Middle frontal gyrus (tissue), 1 donor: ENCODE data around the gene WDR31.
A peak's percentile ranks its signal among the peaks of the same experiment; 100 is the strongest.
"Not testable (repeated sequence)": the region's sequence is repeated elsewhere in the genome, so short reads cannot be mapped to it uniquely, and the experiment has no call there.

ENCODE experiments used
- DNase-seq: peaks from one replicate; pipeline ENCODE4 v3.0.0-alpha.2; 2015; ENCODE audit warnings: low spot score; ENCODE audit errors: extremely low spot score

The WDR31 gene

DNA sequence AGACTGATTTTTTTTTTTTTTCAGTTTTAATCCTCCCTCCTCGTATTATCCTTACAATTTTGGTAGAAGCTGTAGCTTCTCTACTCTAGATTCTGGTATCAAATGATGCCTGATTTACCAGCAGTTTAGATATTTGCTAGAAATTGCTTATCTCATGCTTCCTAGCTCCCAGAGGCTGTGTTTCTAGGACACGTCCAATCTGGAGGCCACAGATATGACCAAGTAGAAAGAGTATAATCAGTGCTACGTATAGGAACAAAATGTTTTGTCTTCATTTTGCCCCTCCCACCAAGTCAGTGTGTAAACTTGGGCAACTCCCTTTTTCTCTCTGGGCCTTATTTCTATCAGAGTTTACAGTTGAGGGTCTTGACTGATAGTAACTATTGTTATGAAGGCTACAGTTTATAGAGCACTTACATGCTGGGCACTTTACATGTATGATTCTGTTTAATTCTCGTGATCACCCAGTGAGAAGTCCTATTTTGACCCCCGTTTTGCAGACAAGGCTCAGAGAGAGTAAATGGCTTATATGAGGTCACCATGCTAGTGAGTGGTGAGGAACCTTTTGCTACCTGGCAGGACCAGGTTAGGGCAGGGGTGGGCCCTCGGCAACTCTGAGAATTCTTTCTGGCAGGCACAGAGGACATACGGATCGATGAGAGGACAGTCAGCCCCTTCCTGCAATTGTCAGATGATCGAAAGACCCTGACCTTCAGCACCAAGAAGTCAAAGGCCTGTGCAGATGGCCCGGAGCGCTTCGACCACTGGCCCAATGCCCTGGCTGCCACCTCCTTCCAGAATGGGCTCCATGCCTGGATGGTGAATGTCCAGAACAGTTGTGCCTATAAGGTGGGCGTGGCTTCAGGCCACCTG, 29.1 kb upstream of the WDR31 start:
- DNase-seq = no peak

DNA sequence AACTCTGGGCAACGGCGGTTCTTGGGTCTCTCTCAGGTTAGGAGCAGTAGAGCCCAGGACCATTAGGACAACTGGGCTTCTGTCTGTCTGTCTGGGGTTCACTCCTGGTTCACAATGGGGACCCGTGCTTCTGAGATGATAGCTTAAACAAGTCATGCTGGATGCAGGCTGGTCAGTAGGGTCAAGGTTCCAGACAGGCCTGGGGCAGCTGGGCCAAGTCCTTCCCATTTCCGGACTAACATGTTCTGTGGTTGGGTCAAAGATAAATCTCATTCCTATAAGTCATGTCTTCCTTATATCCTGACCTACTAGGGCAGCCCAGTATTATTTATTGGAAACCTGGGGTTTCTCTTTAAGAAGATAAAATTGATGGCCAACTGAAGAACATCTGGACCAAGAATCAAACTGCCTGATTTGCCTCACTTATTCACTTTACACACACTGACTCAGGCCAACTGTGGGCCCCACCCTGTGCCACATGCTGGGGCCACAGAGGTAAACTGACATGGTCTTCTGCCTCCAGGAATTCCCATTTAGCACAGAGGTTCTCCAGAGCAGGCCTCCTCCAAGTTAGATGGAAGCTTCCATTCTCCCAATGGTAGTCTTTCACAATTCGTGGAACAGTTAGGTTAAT, 28.4 kb upstream of the WDR31 start:
- DNase-seq = no peak

DNA sequence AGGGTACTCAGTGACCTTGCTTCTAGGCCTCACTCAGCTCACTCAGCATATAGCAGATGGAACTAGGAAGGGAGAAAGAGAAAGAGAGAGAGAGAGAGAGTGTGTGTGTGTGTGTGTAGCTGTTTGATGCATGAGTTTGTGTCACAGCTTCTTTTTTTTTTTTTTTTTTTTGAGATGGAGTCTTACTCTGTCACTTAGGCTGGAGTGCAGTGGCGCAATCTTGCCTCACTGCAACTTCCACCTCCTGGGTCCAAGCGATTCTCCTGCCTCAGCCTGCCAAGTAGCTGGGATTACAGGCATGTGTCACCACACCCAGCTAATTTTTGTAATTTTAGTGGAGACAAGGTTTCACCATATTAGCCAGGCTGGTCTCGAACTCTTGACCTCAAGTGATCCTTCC, 25.6 kb upstream of the WDR31 start:
- DNase-seq = not testable (repeated sequence)

DNA sequence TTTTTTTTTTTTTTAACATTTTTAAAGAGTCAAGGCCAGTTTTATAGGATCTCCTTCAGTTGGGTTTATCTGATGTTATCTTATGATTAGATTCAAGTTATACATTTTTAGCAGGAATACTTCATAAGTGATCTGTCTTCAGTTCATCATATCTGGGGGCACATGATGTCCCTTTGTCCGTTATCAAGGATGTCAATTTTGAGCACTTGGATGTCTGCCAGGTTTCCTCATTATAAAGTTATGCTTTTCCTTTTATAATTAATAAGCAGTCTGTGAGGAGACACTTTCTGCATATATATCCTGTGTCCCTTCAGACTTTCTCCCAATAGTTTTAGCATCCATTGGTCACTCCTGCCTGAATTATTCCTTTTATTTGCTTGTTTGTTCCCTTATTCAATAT, 24.9 kb upstream of the WDR31 start:
- DNase-seq = no peak

DNA sequence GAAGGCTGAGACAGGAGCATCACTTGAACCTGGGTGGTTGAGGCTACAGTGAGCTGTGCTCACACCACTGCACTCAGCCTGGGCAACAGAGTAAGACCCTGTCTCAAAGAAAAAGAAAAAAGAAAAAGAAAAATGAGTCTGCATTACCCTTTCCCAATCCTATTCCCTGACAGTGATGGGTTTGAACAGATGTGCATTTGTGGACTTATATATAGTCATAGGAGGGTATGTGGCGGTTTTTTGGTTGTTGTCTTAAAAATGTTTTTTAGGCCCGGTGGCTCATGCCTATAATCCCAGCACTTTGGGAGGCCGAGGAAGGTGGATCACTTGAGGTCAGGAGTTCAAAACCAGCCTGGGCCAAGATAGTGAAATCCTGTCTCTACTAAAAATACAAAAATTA, 23.3 kb upstream of the WDR31 start:
- DNase-seq = no peak

DNA sequence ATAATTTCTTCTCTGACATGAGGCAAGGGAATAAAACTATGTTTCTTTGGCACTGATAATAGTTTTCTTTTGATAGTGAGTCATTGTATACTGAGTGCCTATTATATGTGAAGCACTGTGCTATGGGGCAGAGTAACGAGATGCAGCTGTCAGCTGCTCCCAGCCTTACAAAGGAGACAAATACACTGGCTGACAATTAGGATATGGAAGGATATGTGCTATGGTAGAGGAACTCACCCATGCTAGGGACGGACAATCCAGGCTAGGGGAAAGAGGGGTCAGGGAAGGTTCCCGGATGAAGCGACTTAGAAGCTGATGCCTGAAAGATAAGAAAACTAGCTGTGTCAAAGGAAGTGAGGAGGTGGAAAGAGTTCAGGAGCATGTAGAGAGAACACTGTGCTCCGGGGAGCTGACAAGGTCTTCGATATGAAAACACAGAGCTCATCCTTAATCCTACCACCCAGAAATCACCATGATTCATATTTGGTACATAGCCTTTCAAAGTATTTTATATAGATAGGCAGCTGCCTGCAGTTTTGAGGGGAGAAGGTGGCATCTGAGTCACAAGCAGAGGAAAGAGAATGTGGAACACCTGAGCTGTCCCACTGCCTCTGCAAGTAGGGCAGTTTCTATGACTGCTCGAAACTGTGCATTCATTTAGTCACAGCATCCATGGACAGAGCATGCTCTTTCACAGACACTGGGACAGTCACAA, 21.4 kb upstream of the WDR31 start:
- DNase-seq = no peak

DNA sequence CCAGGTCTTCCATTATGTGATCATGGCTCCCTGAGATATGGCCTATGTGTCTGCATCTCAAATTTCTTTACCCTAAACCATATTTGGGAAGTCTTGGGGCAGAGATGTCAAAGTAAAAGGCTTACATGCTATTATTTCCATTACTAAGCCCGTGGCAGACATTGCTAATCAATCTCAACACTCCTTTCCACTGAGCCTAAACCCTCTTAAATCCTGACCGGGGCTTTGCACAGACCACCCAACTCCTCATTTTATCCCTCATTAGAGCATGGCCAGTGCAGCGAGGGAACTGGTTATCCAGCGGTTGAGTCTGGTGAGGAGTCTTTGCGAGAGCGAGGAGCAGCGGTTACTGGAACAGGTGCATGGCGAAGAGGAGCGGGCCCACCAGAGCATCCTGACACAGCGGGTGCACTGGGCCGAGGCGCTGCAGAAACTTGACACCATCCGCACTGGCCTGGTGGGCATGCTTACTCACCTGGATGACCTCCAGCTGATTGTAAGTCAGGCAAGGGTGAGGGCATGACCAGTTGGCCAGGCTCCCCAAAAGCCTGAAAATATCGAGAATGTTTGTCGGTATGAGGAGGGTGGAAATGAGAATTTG, 20.3 kb upstream of the WDR31 start:
- DNase-seq = no peak

DNA sequence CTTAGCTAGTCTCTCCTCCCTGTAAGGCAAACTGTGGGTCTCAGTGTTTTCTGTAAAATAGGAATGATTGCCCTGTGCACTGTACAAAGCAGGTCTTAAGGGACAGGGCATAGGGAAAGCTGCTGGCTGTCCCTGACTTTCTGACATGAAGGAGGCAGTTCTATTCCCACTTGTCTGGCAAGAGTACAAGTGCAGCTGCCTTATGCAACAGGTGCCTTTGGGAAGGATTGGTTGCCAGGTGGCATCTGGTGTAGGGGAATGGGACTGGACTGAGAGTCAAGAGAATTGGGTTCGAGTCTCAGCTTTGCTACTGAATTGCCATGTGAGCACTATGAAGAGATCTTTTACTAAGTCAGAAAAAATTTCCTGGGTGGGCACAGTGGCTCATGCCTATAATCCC, 19.3 kb upstream of the WDR31 start:
- no peak for DNase-seq

- no peak for DNase-seq
Measured at GRCh38 chr9:113356686-113357292, 16.7 kb upstream of the WDR31 start.

DNA sequence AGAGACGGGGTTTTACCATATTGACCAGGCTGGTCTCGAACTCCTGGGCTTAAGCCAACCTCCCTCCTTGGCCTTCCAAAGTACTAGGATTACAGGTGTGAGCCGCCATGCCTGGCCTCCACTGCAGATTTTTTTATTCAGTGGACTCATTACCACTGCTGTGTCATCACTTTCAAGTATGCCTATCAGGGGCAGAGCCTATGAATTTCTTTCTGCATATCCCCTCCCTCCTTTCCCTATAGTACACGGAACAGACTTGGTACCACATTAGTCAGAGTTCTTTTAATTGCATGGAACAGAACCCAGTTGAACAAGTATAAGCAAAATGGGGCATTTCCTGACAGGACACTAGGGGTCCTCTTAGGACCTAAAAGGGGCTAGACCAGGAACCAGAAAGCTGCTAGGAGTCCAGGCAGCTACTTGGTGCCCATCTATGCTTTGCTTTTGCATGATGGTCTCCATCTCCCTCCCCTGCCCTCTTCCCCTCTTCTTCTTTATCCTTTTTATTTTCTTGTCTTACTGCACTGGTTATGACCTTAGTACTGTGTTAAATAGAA, 15.0 kb upstream of the WDR31 start:
- DNase-seq = no peak

GRCh38 chr9:113352411-113352810, 12.3 kb upstream of the WDR31 start:
- DNase-seq = no peak

DNA sequence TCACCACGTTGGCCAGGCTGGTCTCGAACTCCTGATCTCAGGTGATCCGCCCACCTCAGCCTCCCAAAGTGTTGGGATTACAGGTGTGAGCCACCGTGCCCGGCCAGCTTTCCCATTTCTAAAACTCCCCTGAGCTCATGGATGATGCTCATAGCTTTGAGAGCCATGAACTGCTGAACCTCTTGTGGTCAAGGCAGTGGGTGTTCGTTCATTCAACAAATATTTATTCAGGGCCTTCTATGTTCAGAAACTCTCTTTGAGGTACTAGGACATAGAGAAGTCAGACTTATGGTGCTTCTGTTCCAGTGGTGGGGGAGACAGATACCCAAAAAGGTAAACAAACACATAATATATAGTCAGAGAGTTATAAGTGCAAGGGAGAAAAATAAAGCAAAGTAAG, 11.9 kb upstream of the WDR31 start:
- no peak for DNase-seq

DNA sequence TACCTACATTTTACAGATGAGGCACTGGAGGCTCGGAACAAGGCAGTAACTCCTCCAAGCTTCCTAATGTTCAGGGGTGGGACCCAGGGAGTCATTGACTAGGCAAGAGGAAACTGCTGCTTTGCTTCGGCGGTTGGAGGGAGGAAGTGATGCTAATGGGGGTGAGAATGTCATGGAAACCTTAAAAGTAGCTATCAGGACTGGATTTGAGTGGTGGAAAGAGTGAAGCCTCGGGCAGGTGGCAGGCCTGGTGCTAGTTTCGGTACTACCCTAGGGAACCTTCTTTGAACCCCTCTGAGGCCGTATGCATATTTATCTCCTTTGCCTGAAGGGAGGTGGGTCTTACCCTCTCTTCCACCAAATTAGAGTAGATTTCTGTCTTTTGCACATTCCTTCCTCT, 10.9 kb upstream of the WDR31 start:
- no peak for DNase-seq

- no peak for DNase-seq
Measured at GRCh38 chr9:113350107-113350661, 10.1 kb upstream of the WDR31 start.

DNA sequence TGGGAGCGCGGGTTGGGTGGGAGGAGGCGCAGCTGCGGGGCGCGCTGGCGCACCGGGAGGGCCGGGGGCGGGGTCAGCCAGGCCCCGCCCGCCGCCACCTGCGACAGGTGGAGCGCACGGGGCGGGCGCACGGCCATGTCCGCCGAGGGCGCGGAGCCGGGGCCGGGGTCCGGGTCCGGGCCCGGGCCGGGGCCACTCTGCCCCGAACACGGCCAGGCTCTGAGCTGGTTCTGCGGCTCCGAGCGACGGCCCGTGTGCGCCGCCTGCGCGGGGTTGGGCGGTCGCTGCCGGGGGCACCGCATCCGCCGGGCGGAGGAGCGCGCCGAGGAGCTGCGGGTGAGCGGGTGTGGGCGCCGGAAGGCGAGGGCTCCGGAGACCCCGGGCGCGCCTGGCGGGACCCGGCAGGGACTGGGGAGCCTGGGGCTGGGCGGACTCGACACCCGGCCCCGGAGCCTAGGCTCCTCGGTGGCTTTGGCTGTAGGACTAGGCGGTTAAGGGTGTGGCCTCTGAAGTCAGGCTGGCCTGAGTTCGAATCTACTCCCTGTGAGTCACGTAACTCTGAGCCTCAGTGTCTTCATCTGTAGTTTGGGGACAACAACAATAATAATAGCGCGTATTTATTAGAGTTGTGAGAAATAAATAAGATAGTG, 9.5 kb upstream of the WDR31 start, which contains the start of gene BSPRY:
BSPRY (plus strand) TSS at position 97 of the 650 bp plus-strand sequence; CDS start at position 136, 39 bp downstream.
- DNase-seq = no peak

GRCh38 chr9:113349066-113349444, 9.0 kb upstream of the WDR31 start:
- DNase-seq = no peak

GRCh38 chr9:113348437-113348836, 8.4 kb upstream of the WDR31 start:
- DNase-seq = no peak

- no peak for DNase-seq
Measured at GRCh38 chr9:113345671-113346070, 5.6 kb upstream of the WDR31 start.

- no peak for DNase-seq
Measured at GRCh38 chr9:113345190-113345589, 5.1 kb upstream of the WDR31 start.

DNA sequence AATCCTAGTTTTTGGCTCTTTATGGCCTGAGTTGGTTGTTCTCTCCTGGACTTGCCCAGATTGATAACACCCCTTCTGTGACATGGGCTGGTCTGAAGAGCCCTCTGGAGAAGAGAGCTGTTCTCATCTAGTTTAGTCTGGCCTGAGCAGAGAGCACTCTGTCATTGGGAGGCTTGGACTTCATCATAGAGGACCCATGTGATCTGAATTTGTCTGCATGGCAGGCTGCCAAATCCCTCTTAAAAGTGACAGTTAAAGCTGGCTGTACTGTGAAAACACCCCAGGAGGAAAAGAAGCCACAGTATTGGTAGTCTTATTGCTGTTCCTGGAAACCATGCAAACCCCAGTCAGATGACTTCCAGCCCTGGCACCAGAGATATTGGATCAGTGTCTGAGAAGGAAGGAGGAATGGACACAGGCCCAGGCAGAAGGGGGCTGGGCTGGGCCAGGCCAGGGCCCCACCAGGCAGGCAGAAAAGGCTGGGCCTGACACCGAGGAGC, 3.7 kb upstream of the WDR31 start:
- DNase-seq = peak; percentile 68
